ENCODE data around the gene NETO1.

Gene NETO1

GRCh38 chr18:72898870-72899269 lies 31.1 kb upstream of the NETO1 start:
- Histone ChIP-seq H3K9me3 (ENCODE audit: severe bottlenecking) (no peaks in the 10 kb centered on the region), H3K4me3 (ENCODE audit: low read depth, low read length) (no peak overlapping the region), H3K36me3 (no peaks in the 10 kb centered on the region), H3K27me3 (ENCODE audit: insufficient read depth, low read depth, severe bottlenecking) (no peaks in the 10 kb centered on the region), H3K27ac (no peak overlapping the region)
- TF ChIP-seq, protein P1, sequence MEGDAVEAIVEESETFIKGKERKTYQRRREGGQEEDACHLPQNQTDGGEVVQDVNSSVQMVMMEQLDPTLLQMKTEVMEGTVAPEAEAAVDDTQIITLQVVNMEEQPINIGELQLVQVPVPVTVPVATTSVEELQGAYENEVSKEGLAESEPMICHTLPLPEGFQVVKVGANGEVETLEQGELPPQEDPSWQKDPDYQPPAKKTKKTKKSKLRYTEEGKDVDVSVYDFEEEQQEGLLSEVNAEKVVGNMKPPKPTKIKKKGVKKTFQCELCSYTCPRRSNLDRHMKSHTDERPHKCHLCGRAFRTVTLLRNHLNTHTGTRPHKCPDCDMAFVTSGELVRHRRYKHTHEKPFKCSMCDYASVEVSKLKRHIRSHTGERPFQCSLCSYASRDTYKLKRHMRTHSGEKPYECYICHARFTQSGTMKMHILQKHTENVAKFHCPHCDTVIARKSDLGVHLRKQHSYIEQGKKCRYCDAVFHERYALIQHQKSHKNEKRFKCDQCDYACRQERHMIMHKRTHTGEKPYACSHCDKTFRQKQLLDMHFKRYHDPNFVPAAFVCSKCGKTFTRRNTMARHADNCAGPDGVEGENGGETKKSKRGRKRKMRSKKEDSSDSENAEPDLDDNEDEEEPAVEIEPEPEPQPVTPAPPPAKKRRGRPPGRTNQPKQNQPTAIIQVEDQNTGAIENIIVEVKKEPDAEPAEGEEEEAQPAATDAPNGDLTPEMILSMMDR (IDR thresholded peaks at IDR 0.05; ENCODE audit: low read depth, low read length) = no peak
- DNase-seq = no peak

- TF ChIP-seq, protein P1 (IDR thresholded peaks at IDR 0.05; ENCODE audit: low read depth, low read length) = no peak
- no peaks in the 10 kb centered on the region for H3K9me3 ChIP-seq (ENCODE audit: severe bottlenecking)
- H3K27ac ChIP-seq = no peak overlapping the region
- H3K4me3 ChIP-seq (ENCODE audit: low read depth, low read length) = no peak overlapping the region
- no peaks in the 10 kb centered on the region for H3K27me3 ChIP-seq (ENCODE audit: insufficient read depth, low read depth, severe bottlenecking)
- no peak for DNase-seq
- H3K36me3 ChIP-seq = no peaks in the 10 kb centered on the region
Observed at GRCh38 chr18:72895548-72895947, 27.8 kb upstream of the NETO1 start.

- Histone ChIP-seq H3K27ac (no peak overlapping the region), H3K27me3 (ENCODE audit: insufficient read depth, low read depth, severe bottlenecking) (no peaks in the 10 kb centered on the region), H3K4me3 (ENCODE audit: low read depth, low read length) (no peak overlapping the region), H3K9me3 (ENCODE audit: severe bottlenecking) (no peaks in the 10 kb centered on the region), H3K36me3 (no peaks in the 10 kb centered on the region)
- DNase-seq = no peak
- TF ChIP-seq, protein P1 (IDR thresholded peaks at IDR 0.05; ENCODE audit: low read depth, low read length) = no peak
Observed at GRCh38 chr18:72878561-72878960, 10.8 kb upstream of the NETO1 start.

DNA sequence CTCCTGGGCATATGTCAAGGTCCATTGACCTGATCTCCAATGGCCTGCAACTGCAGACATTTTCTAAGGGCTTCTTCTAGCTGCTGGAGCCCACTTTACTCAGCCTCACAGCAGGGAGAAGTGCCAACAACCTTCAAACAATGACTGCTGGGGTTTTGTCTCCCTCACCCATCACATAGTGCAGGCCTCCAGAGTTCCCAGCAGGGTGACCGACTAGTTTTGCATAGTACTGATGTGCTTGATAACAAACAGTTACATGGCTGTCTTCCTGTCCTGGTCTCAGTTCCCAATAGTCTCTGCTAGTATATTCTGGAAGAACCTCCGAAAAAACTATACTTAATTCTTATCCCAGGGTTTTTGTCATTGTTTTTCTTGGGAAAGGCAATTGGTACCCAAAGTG lies 10.4 kb upstream of the NETO1 start:
- Histone ChIP-seq H3K36me3 (no peaks in the 10 kb centered on the region), H3K9me3 (ENCODE audit: severe bottlenecking) (no peaks in the 10 kb centered on the region), H3K4me3 (ENCODE audit: low read depth, low read length) (no peak overlapping the region), H3K27ac (no peak overlapping the region), H3K27me3 (ENCODE audit: insufficient read depth, low read depth, severe bottlenecking) (no peaks in the 10 kb centered on the region)
- DNase-seq = no peak
- TF ChIP-seq, protein P1 (IDR thresholded peaks at IDR 0.05; ENCODE audit: low read depth, low read length) = no peak

DNA sequence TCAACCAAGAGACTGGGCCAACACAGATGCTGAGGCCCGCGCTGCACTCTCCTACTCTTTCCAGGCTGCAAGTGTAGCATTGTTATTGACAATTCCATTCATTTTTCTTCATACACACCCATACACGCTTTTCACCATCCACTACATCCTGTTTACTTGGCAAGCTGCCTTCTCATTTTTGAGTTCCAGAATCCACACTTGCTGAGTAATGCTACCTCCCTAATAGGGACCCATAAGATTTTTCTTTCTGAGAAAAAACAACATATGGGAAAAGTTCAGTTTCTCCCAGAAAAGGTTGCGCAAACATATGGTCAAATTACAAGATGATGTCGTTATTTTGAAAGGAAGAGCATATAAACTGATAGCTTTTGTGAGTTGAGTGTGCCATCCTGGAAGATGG lies 3.3 kb upstream of the NETO1 start:
- H3K9me3 ChIP-seq (ENCODE audit: severe bottlenecking) = no peaks in the 10 kb centered on the region

More for the DNA sequence above, 3.3 kb upstream of the NETO1 start:
- DNase-seq = no peak
- no peak overlapping the region for H3K4me3 ChIP-seq (ENCODE audit: low read depth, low read length)
- peaks cover 25% of the 10 kb centered on the region for H3K27me3 ChIP-seq (ENCODE audit: insufficient read depth, low read depth, severe bottlenecking)
- TF ChIP-seq, protein P1 (IDR thresholded peaks at IDR 0.05; ENCODE audit: low read depth, low read length) = no peak
- no peaks in the 10 kb centered on the region for H3K36me3 ChIP-seq
- H3K27ac ChIP-seq = no peak overlapping the region
